ENCODE measurements around the gene RPL6.
A peak's percentile ranks its signal among the peaks of the same experiment; 100 is the strongest.
"Not testable (repeated sequence)": the region's sequence is repeated elsewhere in the genome, so short reads cannot be mapped to it uniquely, and the experiment has no call there.

The RPL6 gene

DNA sequence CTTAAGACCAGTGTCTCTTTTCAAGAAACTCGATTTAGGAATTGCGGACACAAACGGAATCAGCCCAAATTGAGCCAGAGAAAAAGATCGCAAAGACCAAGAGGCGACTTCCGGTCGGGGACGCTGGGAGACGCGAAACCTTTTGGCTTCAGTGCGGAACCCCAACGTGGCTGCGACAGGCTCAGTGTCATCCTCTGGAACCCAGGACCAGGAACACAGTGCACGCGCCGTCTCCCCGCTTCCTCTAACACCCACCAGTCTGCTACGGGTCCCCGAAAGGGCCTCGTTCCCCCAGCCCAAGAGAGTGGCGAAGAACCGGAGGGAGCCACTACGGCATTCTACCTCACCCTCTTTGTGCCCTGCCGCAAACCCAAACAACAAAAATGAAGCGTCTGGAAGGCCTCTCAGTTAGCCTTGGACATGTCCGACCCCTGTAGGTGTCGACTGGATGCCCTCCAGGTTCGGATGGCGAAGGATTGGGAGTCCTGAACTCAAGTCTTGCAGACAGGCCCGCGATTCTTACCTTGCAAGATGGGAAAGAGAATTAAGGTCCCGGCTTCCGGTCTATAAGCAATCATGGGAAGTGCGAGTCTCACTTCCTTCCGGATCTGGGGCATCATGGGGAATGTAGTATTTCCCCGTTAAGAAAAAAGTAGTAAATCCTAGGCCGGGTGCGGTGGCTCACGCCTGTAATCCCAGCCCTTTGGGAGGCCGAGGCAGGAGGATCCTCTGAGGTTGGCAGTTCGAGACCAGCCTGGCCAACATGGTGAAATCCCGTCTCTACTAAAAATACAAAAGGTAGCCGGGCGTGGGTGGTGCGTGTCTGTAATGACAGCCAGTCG, at the start of gene RPL6:
TSS of gene RPL6 (minus strand) at position 542 of the 842 bp plus-strand sequence. CDS start 949 bp downstream, outside the sequence.
- peak; percentile 93 for DNase-seq

- no peak for DNase-seq
Observed at GRCh38 chr12:112458751-112459150, 49.3 kb upstream of the RPL6 start.

- DNase-seq = no peak
Observed at GRCh38 chr12:112458330-112458729, 48.9 kb upstream of the RPL6 start.

DNA sequence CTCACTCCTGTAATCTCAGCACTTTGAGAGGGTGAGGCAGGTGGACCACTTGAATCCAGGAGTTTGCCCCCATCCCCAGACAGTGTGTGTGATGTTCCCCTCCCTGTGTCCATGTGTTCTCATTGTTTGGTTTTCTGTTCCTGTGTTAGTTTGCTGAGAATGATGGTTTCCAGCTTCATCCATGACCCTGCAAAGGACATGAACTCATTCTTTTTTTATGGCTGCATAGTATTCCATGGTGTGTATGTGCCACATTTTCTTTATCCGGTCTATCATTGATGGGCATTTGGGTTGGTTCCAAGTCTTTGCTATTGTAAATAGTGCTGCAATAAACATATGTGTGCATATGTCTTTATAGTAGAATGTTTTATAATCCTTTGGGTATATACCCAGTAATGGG, 47.7 kb upstream of the RPL6 start:
- DNase-seq = not testable (repeated sequence)

DNA sequence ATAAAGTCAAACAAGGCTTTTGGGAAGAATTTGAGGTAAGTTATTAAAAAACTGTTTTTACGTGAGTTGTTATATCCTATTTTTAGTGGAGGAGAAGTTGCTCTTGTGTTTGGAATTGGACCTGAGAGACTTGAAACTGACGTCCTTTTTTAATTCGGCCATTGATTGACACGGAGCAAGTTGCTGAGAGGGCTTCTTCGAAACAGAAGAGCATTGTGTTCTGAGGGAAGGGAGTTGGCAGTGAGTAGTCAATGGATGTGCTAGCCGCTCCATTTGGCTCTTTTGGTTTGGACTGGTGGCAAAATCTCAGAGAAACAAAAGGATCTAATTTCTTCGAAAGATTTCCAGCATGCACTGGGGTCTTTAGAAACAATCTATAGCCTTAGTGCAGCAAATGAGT, 46.6 kb upstream of the RPL6 start:
- no peak for DNase-seq

DNA sequence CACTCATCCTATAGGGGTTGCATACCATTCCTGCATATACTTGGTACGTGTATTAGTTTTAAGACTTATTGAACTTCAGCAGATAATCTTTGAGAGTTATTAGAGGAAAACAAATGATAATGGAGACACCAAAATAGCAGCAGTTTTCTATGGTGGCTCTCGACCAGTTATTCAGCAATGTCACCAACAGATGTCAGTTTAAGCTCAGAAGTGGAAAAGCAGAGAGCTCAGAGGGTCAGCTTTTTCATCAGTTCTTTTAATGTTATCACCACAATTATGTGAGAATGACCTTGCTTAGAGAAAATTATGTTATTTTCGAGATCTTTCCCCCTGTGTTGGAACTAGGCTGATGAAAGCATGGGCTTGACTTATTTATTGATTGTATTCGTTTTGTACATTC, 41.3 kb upstream of the RPL6 start:
- DNase-seq = no peak

- not testable (repeated sequence) for DNase-seq
Observed at GRCh38 chr12:112448165-112448564, 38.8 kb upstream of the RPL6 start.

DNA sequence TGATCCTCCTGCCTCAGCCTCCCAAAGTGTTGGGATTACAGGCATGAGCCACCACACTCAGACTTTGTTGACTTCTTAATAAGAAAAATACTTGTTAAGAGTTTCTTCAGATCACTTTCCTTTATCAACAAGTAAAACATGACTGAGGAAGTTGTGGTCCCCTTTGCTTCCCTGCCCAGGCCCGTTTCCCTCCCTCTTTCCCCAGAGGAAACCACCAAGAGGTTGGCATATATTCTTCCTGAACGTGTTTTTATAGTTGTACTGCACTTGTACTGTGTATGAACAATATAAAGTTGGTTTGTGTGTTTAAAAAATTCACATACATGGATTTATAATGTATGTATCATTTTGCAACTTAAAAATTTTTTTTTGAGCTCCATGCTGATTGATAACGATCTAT, 37.7 kb upstream of the RPL6 start:
- DNase-seq = no peak

- DNase-seq = no peak
Observed at GRCh38 chr12:112446008-112446725, 36.8 kb upstream of the RPL6 start.

DNA sequence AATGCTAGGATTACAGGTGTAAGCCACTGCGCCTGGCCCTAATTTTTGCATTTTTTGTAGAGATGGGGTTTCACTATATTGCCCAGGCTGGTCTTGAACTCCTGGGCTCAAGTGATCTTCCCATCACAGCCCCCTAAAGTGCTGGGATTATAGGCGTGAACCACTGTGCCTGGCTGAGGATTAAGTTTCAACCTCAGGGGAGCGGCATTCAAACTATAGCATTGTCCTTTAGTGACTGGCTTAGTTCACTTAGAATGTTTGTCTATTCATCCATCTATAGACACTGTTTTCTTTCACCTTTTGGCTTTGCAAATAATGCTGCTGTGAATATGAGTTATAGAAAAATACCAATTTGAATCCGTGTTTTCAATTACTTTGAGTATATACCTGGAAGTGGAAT, 34.5 kb upstream of the RPL6 start:
- DNase-seq = no peak

GRCh38 chr12:112440653-112441052, 31.2 kb upstream of the RPL6 start:
- not testable (repeated sequence) for DNase-seq

DNA sequence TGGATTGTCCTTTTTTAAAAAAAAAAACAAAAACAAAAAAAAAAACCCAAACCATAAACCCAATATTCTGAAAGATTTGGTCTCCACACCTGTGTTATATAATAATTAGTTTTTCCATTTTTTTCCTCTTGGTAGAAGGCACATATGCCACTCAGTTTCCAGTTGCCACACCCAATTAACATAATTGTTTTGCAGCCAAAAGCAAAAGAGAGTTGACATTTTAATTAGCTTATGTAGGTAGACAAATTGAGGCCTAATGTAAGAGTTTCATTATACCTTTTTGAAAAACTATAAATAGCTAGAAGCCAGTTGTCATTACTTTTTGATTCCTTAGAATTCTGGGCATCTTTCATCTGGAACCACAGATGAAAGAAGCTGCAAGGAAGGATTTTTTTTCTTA, 30.4 kb upstream of the RPL6 start:
- peak; percentile 16 for DNase-seq

- DNase-seq = not testable (repeated sequence)
Observed at GRCh38 chr12:112438645-112439044, 29.2 kb upstream of the RPL6 start.

DNA sequence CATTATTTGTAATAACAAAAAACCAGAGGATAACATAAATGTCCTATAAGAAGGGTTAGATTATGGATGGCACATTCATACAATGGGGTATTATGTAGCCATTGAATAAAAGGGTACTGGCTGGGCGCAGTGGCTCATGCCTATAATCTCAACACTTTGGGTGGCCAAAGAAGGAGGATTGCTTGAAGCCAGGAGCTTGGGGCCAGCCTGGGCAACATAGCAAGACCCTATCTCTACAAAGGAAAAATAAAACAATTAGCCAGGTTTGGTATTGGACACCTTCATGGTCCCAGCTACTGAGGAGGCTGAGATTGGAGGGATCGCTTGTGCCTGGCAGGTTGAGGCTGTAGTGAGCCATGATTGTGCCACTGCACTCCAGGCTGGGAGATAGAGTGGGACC, 24.1 kb upstream of the RPL6 start:
- DNase-seq = no peak

DNA sequence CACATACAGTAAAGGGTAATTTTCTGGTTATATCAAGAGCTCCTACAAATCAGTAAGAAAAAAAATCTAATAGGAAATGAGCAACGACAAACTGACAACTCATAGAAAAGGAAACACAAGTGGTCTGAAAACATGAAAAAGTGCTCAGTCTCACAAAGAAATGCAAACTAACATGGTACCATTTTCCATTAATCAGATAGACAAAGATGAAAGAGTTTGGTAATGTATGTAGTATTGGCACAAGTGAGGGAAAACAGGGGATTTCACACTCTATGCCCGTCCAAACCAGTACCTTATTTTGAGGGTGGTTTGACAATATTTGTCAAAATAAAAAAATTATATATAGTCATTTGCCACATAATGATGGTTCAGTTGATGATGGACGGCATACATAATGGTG, 22.6 kb upstream of the RPL6 start:
- DNase-seq = no peak

- no peak for DNase-seq
Observed at GRCh38 chr12:112430929-112431328, 21.5 kb upstream of the RPL6 start.

DNA sequence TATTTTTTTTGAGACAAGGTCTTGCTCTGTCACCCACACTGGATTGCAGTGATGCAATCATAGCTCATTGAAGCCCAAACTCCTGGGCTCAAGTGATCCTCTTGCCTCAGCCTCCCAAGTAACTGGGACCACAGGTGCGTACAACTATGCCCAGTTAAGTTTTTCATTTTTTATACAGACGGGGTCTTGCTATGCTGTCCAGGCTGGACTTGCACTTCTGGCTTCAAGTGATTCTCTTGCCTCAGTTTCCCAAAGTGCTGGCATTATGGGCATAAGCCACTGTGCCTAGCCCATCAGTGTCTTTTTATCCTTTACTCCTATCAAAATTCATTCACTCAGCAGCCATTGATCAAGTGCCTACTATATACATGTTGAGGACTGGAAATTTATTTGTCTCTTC, 18.4 kb upstream of the RPL6 start:
- DNase-seq = no peak

DNA sequence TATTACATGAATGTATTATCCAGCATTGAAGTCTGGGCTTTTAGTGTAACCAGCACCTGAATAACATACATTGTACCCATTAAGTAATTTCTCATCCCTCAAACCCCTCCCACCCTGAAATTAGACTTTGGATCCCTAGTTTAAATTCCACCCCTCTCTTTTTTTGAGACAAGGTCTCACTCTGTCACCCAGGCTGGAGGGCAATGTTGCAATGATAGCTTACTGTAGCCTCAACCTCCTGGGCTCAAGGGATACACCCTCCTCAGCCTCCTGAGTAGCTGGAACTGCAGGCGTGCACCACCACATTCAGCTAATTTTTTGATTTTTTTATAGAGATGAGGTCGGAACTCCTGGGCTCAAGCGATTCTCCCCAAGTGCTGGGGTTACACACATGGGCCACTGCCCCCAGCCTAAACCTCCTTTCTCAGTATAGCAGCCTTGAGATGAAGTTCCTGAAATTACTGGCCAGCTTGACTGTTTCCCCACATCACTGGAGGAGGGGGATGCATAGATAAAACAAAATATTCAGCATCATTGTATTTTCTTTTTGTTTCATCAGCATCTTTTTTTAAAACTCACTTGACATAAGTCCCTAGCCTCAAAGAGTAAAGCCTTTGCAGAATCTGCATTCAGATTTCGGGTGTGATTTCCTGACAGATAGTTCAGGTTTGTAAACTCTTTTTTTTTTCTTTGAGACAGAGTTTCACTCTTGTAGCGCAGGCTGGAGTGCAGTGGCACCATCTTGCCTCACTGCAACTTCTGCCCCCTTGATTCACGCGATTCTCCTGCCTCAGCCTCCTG, 16.4 kb upstream of the RPL6 start:
- DNase-seq = no peak

DNA sequence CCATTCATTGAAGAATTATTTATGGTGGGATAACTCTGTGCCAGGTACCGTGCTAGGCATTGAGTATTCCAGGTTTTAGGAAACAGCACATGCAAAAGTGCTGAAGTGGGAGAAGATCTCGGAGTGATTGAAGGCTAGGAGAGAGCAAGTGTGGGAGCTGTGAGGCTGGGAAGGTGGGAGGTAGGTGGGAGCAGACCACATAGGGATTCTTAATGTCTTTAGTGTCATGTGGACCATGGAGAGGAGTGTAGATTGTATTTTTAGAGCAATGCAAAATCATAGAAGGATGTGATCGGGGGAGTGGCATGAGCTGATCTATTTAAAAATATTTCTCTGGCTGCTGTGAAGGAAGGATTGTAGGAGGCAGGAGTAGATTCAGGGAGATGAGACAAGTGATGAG, 14.7 kb upstream of the RPL6 start:
- no peak for DNase-seq

GRCh38 chr12:112422531-112422930, 13.1 kb upstream of the RPL6 start:
- no peak for DNase-seq

DNA sequence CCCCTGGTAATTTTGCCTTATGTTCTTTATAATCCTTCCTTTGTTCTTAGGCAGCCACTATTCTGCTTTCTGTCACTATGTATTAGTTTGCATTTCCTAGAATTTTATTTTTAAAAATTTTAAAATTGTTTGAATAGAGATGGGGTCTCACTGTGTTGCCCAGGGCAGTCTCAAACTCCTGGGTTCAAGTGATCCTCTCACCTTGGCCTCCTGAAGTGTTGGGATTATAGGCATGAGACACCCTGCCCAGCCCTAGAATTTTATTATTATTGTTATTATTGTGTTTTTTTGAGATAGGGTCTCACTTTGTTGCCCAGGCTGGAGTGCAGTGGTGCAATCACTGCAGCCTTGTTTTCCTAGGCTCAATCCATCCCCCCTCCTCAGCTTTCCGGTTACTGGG, 12.0 kb upstream of the RPL6 start:
- no peak for DNase-seq

DNA sequence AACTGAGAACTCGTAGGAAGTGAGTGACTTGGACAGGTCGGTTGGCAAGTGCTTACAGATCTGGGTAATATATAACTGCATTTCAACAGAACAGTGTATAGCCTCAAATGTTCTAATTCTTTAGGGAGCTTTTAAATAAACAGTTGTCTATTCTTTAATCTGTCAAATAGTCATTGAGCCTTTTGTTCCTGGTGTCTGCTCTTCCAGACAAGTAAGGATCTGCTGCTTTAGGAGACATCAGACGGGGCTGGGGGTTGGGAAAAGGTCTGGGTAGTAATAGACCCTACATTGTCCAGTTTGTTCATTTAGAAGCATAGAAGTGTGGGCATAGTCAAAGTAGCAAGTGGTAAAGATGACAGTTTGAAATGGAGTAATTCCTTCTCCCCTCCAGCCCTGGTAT, 11.3 kb upstream of the RPL6 start:
- DNase-seq = no peak

- no peak for DNase-seq
Observed at GRCh38 chr12:112419297-112420133, 10.1 kb upstream of the RPL6 start.

Measured in NCI-H2171 (cell line).